Left hindlimb (tissue), 1 donor: ENCODE results near the gene ATP13A1.

Experiments
- DNase-seq: peaks from one replicate; pipeline ENCODE4 v3.0.0-alpha.2; 2018

The ATP13A1 gene

DNA sequence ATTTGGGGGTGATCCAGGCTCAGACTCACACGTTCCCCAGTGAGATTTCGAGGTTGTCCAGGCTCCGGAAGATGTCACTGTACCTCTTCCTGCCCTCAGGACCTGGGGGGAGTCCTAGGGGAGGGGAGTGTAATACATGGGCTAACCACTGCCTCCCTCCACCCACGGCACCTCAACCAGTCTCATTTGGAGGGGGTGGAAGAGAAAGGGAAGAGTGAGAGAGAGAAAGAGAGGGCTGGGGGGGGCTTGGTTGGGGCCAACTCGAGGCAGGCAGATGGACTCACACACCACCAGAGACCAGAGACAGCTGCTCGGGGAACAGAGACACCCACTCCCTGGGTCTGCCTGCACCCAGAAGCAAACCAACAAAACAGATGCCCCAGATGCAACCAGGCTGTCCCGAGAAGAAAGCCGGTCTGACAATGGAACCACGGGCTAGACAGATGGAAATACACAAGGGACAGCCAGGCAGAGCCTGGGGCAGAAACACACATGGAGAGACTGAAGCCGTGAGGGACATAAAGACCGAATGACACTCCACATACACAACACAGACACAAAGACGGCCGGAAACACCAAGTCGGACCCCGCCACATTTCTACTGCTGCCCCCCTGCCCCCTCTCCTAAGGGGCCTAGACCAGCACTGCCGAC is 20.8 kb downstream of the ATP13A1 start:
- DNase-seq: no peak

- no peak for DNase-seq
These were observed 25.8 kb downstream of the ATP13A1 start for GRCh38 chr19:19637523-19638251.

GRCh38 chr19:19637186-19637522 is 26.3 kb downstream of the ATP13A1 start:
- no peak for DNase-seq

DNA sequence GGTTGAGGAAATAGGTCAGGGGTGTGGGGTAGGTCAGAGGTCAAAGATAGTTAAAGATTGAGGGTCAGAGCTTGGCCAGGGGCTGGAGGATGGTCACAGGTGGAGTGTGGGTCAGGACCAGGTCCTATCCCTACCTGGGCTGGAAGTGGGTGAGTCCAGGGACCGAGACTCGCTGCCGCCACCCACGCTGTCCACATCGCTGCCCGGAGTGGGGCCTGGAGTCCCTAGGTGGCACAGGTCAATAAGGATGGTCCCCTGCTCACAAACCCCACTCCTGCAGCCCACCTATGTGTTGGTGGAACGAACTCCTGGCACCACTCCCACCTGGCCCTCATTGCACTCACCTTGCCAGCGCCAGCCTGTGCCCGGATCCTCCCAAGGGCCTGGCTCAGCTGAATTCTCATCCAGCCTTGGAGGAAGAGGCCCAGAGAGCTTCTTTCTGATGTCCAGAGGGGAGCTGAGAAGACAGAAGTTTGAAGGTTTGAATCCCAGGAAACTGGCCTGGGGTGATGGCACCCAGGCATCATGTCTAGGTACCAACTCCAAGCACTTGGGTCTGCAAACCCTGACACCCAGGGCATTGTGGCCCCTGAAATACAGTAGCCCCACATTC is 26.8 kb downstream of the ATP13A1 start:
- DNase-seq: no peak

GRCh38 chr19:19635313-19635702 is 28.2 kb downstream of the ATP13A1 start:
- DNase-seq: no peak

DNA sequence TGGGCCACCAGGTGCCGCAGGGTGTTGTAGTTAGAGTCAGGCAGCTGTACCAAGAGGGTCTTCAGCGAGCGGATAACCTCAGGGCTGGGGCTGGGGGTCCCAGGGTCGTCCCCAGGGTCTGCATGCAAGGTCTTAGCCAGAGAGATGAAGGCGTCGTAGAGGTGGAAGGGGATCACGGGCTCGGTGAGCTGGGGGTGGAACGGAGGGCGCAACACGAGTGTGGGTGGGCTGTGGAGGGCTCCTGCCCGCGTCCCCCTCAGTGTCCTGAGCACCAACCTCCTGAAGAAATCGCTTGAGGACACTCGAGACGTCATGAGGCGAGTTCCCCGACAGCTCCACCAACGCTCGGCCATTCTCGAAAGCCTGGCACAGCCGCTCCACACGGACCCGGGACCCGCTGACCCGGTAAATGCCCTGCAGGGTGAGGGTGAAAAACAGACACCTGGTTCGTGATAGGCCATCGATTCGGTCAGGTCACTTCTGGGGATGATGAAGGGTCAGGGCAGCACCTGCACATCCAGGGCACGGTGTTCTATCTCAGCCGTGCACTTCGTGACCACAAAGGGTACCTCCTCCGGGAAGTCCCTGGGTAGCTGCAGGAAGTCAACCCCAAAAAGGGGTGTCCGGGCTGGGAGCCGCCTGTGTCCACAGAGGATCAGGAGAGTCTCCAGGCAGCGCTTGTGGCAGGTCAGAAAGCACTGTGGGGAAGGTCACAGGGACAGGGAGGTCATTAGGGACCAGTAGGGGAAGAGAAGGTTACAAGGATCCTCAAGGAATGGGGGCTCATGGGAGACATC is 28.8 kb downstream of the ATP13A1 start:
- no peak for DNase-seq

DNA sequence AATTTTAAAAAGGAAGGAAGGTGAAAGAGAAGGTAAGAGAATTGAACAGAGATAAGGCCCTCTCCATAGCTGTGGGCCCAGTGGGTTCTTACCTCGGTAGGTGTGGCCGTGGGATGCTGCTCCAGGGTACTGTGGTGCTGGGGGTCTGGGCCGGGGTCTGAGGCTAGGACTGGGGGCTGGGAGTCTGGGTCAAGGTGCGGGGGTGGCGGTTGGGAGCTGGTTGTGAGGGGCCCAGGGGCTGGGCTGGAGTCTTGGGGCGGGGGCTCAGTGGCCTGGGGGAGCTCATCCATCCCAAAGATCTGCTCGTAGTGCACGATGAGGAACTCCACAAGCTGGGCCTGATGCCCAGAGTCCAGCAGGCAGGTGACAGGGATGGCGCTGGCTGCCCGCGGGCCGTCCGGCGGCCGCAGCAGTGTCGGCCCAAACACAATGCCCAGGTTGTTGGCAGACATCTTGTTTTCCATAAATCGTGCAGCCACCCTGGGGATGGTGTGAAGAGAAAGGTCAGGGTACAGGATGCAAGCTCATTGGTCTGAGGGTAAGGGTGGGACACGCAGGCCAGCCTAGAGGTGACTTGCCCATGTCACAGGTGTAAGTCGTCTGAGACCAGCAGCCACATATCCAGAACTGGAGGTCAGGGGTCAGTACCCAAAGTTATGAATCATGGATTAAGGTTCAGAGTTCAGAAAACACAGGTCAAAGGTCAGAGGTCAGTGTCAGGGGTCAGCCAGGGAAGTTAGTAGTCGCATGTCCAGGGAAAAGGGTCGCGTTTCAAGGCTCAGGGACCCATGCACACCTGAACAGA is 29.6 kb downstream of the ATP13A1 start:
- DNase-seq: no peak

GRCh38 chr19:19632661-19633060 is 30.8 kb downstream of the ATP13A1 start:
- DNase-seq: no peak

DNA sequence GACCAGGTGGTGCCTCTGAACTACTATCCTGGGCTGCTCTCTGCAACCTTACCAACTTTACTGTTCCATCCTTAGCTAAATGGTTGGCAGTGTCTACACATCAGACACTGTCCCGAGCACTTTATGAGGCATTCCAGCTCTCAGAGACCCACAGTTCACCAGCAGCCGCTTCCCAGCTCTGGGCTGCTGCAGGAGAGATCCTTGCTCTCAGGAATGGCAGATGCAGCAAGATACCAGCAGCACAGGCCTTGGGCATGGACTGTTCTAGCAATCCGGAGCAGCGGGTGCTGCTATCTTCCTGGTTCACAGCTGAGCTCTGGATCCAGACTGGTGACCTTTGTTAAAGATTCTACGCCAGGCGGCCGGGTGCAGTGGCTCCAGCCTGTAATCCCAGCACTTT is 32.1 kb downstream of the ATP13A1 start:
- DNase-seq: no peak

GRCh38 chr19:19630426-19630825 is 33.0 kb downstream of the ATP13A1 start:
- no peak for DNase-seq

- DNase-seq: no peak
These were observed 33.4 kb downstream of the ATP13A1 start for GRCh38 chr19:19630062-19630414.

GRCh38 chr19:19628501-19629134 is 34.9 kb downstream of the ATP13A1 start:
- peak; percentile 57 for DNase-seq

DNA sequence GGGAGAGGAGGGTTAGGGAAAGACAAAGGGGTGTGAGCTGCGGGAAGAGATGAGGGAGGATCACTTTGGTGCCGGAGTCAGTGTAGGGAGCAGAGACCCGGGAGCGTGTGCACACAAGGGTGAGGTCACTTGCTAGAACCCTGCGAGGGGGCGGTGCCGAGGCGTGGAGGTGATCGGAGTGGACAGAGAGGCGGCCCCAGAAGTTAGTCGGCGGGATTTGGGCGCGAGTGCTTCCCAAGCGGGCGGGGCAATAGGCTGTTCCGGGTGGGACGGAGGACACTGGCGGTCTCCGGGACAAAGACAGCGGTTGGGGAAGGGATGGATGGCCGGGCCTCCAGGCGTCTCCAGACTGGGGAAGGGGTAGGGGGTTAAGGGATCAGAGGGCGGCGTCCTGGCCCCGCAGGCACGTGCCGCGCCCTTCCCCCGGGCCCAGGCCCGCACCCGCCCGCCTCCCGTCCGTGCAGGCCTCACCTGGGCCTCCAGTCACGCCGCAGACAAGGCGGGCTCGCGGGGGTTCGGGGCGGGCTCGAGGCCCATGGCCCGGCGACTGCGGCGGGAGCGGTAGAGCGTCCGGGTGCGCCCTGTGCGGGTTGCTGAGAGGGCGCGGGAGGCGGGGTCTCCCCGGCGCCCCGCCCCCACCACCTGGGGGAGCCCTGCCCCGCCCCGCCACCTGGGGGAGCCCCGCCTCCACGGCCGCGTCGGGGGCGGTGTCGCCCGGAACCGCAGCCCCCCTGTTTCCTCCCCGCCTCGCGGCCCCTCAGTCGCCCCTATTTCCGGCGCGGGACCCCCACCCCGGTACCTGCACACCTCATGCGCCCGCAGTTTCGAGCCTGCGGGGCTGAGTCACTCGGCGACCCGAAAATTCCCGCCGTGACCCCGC is 35.6 kb downstream of the ATP13A1 start, which contains the start of gene LPAR2:
TSS of gene LPAR2 (minus strand) at position 600 of the 880 bp plus-strand sequence. CDS start 945 bp downstream, outside the sequence.
- no peak for DNase-seq

DNA sequence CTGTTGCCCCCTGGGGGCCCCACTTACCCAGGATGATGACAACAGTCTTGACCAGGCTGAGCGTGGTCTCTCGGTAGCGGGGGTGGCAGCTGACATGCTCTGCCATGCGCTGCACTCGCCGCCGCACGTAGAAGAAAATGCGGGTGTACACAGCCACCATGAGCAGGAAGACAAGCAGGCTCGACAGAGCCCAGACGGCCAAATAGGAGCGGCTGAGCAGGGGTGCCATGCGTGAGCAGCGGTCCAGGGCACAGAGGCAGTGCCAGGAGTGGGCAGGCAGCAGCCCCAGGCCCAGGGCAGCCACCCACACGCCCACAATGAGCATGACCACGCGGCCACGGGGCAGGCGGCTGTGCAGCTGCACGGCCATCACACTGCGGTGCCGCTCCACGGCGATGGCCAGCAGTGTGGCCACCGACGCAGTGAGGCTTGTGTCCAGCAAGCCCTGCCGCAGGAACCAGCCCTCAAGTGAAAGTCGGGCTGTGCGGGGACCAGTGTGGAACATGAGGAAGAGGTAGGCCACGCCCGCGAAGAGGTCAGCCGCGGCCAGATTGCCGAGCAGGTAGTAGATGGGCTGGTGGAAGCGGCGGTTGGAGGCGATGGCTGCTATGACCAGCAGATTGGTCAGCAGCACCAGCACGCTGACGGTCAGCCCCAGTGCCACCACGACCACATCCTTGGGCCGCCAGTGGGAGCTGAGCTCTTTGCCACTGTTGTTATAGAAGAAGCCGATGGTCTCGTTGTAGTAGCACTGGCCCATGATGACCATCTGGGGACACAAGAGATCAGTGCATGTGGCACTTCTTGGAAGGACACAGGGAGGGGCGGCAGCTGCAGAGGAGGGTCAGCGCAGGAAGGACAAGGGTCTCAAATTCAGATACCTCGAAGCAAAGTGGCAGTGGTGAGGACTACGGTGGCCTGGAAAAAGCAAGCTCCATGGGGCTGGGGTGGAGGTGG is 36.7 kb downstream of the ATP13A1 start:
- no peak for DNase-seq

- no peak for DNase-seq
These were observed 39.4 kb downstream of the ATP13A1 start for GRCh38 chr19:19624032-19624570.

DNA sequence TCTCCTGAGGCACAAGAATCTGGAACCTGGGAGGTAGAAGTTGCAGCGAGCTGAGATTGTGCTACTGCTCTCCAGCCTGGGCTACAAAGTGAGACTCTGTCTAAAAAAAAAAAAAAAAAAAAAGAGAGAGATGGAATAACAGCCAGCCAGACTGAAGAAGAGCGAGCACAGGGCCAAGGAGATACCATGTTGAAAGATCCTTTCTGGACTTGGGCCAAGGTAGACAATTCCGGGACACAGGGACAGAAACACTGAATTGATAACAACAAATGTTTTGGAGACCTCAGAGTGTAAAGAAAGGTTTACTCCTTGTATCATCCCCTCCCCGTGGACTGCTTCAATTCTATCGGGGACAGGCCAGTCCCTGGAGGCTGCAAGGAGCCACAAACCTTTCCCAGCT is 40.1 kb downstream of the ATP13A1 start:
- DNase-seq: no peak

DNA sequence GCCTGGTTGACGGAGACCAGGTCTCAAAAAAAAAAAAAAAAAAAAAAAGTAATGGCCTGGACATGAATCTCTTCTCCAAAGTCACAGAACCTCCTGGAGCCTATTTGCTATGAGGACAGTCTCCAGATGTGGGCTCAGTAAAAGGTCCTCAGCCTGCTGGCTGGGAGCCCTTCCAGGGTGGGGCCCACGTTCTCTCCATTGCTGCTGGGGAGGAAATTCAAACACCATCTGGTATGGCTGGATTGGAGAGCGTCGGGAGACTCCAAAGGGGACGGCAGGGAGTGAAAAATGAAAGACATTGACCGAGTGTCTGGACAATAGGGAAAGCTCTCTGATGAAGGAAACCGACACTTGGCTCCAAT is 43.6 kb downstream of the ATP13A1 start:
- no peak for DNase-seq

- no peak for DNase-seq
These were observed 44.2 kb downstream of the ATP13A1 start for GRCh38 chr19:19619181-19619848.
